Measurements from ENCODE around the gene FHIT.

GRCh38 chr3:60536420-60536819, 714.8 kb downstream of the FHIT start:
- TF ChIP-seq ATF3 (IDR thresholded peaks at IDR 0.05; ENCODE audit: borderline replicate concordance, extremely low read depth, low read depth, low read length): no peak
- no peak for TF ChIP-seq BACH1 (IDR thresholded peaks at IDR 0.05; ENCODE audit: borderline replicate concordance)
- peak in 1 of 3 experiments; percentile 31; a peak in 1 of 6 replicates for TF ChIP-seq CTCF (IDR thresholded peaks at IDR 0.05 in 2 of 3, conservative IDR thresholded peaks at IDR 0.05 in 1 of 3; ENCODE audit: control insufficient read depth in 2 of 3, extremely low read depth in 1 of 3, insufficient read depth in 1 of 3, low read depth in 3 of 3, low read length in 3 of 3)
- TF ChIP-seq NR2C2 (IDR thresholded peaks at IDR 0.05; ENCODE audit: borderline replicate concordance, control insufficient read depth, insufficient read length, low read depth): no peak
- TF ChIP-seq POLR2AphosphoS5 (IDR thresholded peaks at IDR 0.05; ENCODE audit: low read length): no peak
- no peak for TF ChIP-seq NFIC (IDR thresholded peaks at IDR 0.05; ENCODE audit: low read depth, low read length)
- TF ChIP-seq MYC (IDR thresholded peaks at IDR 0.05; ENCODE audit: insufficient read depth, insufficient read length, insufficient replicate concordance, low read length, severe bottlenecking): no peak
- TF ChIP-seq SIX5 (IDR thresholded peaks at IDR 0.05; ENCODE audit: low read depth, low read length, severe bottlenecking): no peak
- TF ChIP-seq CREM (IDR thresholded peaks at IDR 0.05; ENCODE audit: low read depth): no peak
- TF ChIP-seq KDM1A (IDR thresholded peaks at IDR 0.05; ENCODE audit: borderline replicate concordance): no peak
- peak; percentile 63; the same call in 1 of the 2 replicates for TF ChIP-seq PAX5 (IDR thresholded peaks at IDR 0.05; ENCODE audit: borderline replicate concordance, low read depth, low read length)
- TF ChIP-seq HDAC6 (IDR thresholded peaks at IDR 0.05; ENCODE audit: unreplicated experiment): no peak
- TF ChIP-seq PBX3 (IDR thresholded peaks at IDR 0.05; ENCODE audit: insufficient replicate concordance, low read depth, low read length): no peak
